ENCODE measurements around the gene AKT2.

DNA sequence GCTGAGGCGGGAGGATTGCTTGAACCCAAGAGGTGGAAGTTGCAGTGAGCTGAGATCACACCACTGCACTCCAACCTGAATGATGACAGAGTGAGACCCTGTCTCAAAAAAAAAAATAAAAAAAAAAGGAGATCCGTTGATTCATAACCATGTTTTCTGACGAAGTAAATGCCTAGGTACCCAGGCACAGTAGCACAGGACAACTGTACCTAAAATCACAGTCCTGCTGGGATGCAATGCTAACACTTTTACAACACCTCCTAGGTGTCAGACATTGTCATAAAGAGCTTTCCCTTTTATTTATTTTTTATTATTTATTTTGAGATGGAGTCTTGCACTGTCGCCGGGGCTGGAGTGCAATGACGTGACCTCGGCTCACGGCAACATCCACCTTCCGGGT is 64.5 kb downstream of the AKT2 start:
- TF ChIP-seq, protein P1, sequence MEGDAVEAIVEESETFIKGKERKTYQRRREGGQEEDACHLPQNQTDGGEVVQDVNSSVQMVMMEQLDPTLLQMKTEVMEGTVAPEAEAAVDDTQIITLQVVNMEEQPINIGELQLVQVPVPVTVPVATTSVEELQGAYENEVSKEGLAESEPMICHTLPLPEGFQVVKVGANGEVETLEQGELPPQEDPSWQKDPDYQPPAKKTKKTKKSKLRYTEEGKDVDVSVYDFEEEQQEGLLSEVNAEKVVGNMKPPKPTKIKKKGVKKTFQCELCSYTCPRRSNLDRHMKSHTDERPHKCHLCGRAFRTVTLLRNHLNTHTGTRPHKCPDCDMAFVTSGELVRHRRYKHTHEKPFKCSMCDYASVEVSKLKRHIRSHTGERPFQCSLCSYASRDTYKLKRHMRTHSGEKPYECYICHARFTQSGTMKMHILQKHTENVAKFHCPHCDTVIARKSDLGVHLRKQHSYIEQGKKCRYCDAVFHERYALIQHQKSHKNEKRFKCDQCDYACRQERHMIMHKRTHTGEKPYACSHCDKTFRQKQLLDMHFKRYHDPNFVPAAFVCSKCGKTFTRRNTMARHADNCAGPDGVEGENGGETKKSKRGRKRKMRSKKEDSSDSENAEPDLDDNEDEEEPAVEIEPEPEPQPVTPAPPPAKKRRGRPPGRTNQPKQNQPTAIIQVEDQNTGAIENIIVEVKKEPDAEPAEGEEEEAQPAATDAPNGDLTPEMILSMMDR (IDR thresholded peaks at IDR 0.05 in 4 of 5, conservative IDR thresholded peaks at IDR 0.05 in 1 of 5) = no peak
- no peak for TF ChIP-seq POLR2A (IDR thresholded peaks at IDR 0.05)

All from gastrocnemius medialis (tissue), 4 donors.